Heart right ventricle (tissue), 16 donors: ENCODE data around the gene KIAA1328. TPM values are rescaled to one million over a fixed set of nuclear protein-coding genes. Genes with fewer than 3 reads are reported as not detected.

Experiments
- ATAC-seq, 8 donors: fragments of 200-7000 bp; cut with Tn5 transposase; one replicate each; pipeline ENCODE4 v1.9.1; 2020; ENCODE audit warnings: mild to moderate bottlenecking in 8 of 8, moderate library complexity in 8 of 8, moderate number of reproducible peaks in 1 of 8
- DNase-seq, 2 donors: peaks; one replicate each; pipeline ENCODE4 v3.0.0-alpha.2; 2020
- H3K27ac ChIP-seq, 10 donors: fragments of 200-600 bp; sonication (generic) in 2 of 10; one replicate each; pipeline versions ENCODE4 v1.5.0 to v1.8.0; 2020 to 2022; ENCODE audit warnings: mild to moderate bottlenecking in 3 of 10
- H3K27me3 ChIP-seq, 7 donors: fragments of 200-600 bp; one replicate each; pipeline ENCODE4 v1.8.0; 2021 to 2022; ENCODE audit warnings: mild to moderate bottlenecking in 2 of 7
- H3K36me3 ChIP-seq, 9 donors: fragments of 200-600 bp; sonication (generic) in 1 of 9; one replicate each; pipeline versions ENCODE4 v1.5.0 to v1.8.0; 2020 to 2022; ENCODE audit warnings: mild to moderate bottlenecking in 2 of 9
- H3K4me1 ChIP-seq, 9 donors: fragments of 200-600 bp; sonication (generic) in 1 of 9; one replicate each; pipeline versions ENCODE4 v1.5.0 to v1.8.0; 2020 to 2022; ENCODE audit warnings: mild to moderate bottlenecking in 4 of 9
- H3K4me3 ChIP-seq, 10 donors: fragments of 200-600 bp; sonication (generic) in 2 of 10; one replicate each; pipeline versions ENCODE4 v1.5.0 to v1.8.0; 2020 to 2022; ENCODE audit warnings: mild to moderate bottlenecking in 7 of 10, moderate library complexity in 2 of 10
- H3K9me3 ChIP-seq, 11 donors: fragments of 200-600 bp in 10 of 11; sonication (generic) in 2 of 11; one replicate each; pipeline versions ENCODE4 v1.5.0 to v1.8.0; 2013 to 2022; ENCODE audit warnings: mild to moderate bottlenecking in 2 of 11, control low read depth in 1 of 11, moderate library complexity in 1 of 11
- WGBS, 2 donors: extraction: QIAGEN DNeasy Blood & Tissue Kit; methylation state at CpG; one replicate each; pipeline ENCODE4 v1.1.7; 2013; ENCODE audit warnings: inconsistent platforms in 1 of 2; 5-methylcytosine and 5-hydroxymethylcytosine counted together
- intact Hi-C, 10 donors: fragments of 100-400 bp; cut with DNase I; formaldehyde crosslinking; loops; one replicate each; pipeline versions ENCODE4 v1.11.1 to v1.14.2; 2022
- polyA plus RNA-seq, 2 donors: library from polyadenylated mRNA; stranded (reverse); fragments of 200-250 nt; gene quantifications; one replicate each; pipeline ENCODE4 v1.2.3, GENCODE V29; 2013
- total RNA-seq, 10 donors: library from RNA; stranded (reverse); fragmentation: NEBNext Ultra II Directional in 3 of 10; extraction: Animal tissue kit (Norgen Biotek cat#: 25700) in 3 of 10; gene quantifications; one replicate each; pipeline versions ENCODE4 v1.2.1 to v1.2.4, GENCODE V29; 2021 to 2023
- TF ChIP-seq, protein P1 (sequence below), 9 donors: fragments of 200-600 bp; sonication (generic) in 2 of 9; IDR thresholded peaks; one replicate each; pipeline versions ENCODE4 v1.5.0 to v1.8.0; 2021 to 2022; ENCODE audit warnings: antibody characterized with exemption in 9 of 9, mild to moderate bottlenecking in 5 of 9, moderate library complexity in 1 of 9
- donor health status: Arrhythmogenic right ventricular cardiomyopathy.
- donor health status: ischemic (EF 13 %, LVEDD 7.1; RV severe dilation, severe dysfunction).
- donor health status: healthy with polysubstance abuse.
- donor health status: DM: no; HTN: yes; CAD: no.
- donor health status: DM: no; HTN: no; CAD: no.
- donor health status: ischemic (EF 25% LVEDD 6.9; RV normal size, moderate dysfunction).
- donor health status: ischemic (EF 25% LVEDD 5.7; RV mildly dilated, moderate dysfunction).
- donor health status: healthy.
- donor health status: DM: yes; HTN: yes; CAD: no.
- donor health status: Ischemic cardiomyopathy.
- donor health status: ischemic (EF 35%, LVEDD 5.7; RV mildly dilated, moderate dysfunction).
- donor health status: nonischemic (EF 11% LVEDD 7.7; RV severe dilation, severe dysfunction).
- donor health status: DM: yes; HTN: yes; CAD: no.
- donor health status: PGD.
- donor health status: ischemic (EF 29% LVEDD 5.4; RV normal size, mild dysfunction).
- donor health status: nonischemic (EF 23%, LVEDD 6.1; RV moderate dilation, normal function).

The KIAA1328 gene
- total and polyA plus RNA-seq, 12 donors: 1.9 to 6.3 (median 5.1) TPM

DNA sequence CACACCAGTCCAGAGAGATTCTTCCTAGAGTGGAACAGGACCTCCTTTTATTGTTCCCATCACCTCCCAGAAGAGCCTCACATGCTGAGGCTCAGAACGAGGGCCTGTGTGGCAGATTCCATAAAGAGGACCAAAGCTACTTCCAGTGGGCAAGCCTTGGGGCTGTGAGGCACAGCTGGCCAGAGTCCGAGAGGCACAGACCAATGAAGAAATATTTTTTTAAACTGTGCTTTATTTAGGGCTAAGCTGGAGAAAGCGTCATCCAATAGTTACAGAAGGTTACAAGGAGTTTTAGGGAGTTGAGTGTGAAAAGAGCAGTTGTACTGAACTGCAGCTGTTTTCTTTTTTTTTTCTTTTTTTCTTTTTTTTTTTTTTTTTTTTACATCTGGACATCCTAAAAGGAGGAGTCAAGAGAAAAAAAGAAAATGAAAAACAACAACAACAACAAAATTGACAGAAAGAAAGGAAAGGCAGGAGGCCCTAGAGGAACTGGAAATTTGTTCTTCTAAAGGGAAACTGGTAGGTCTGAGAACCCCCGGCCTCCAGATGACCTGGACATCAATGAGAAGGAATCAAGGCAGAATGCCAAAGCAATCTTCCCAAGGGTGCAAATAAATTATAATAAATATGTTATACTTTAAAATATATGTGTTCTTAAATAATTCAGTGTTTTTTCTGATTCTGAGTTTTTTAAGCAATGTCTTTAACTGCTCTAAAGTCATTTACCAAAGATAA lies 414.1 kb downstream of the KIAA1328 start:
- no peak overlapping the region for H3K4me3 ChIP-seq
- H3K36me3 ChIP-seq: no peaks in the 10 kb centered on the region
- TF ChIP-seq, protein P1, sequence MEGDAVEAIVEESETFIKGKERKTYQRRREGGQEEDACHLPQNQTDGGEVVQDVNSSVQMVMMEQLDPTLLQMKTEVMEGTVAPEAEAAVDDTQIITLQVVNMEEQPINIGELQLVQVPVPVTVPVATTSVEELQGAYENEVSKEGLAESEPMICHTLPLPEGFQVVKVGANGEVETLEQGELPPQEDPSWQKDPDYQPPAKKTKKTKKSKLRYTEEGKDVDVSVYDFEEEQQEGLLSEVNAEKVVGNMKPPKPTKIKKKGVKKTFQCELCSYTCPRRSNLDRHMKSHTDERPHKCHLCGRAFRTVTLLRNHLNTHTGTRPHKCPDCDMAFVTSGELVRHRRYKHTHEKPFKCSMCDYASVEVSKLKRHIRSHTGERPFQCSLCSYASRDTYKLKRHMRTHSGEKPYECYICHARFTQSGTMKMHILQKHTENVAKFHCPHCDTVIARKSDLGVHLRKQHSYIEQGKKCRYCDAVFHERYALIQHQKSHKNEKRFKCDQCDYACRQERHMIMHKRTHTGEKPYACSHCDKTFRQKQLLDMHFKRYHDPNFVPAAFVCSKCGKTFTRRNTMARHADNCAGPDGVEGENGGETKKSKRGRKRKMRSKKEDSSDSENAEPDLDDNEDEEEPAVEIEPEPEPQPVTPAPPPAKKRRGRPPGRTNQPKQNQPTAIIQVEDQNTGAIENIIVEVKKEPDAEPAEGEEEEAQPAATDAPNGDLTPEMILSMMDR (IDR thresholded peaks at IDR 0.05): no peak
- peaks cover 0 to 15% (median 0%) of the 10 kb centered on the region in 9 donors for H3K4me1 ChIP-seq
- WGBS, 2 donors: 67 to 75% methylated on average over 4 of the region's 4 CpGs
- no peak overlapping the region for H3K27ac ChIP-seq
- H3K9me3 ChIP-seq: no peaks in the 10 kb centered on the region
- DNase-seq (no peak), ATAC-seq (no peak)
- intact Hi-C loops: no loop called here
- peaks cover 0 to 47% (median 30%) of the 10 kb centered on the region in 7 donors for H3K27me3 ChIP-seq

- WGBS, 2 donors: 11 to 12% methylated on average over 36 of the region's 36 CpGs
- intact Hi-C loops: no loop called here
- ATAC-seq (no peak), DNase-seq (no peak)
- no peak overlapping the region for H3K4me3 ChIP-seq
- H3K9me3 ChIP-seq: no peaks in the 10 kb centered on the region
- H3K4me1 ChIP-seq: peaks cover 0 to 15% (median 0%) of the 10 kb centered on the region in 9 donors
- no peak overlapping the region for H3K27ac ChIP-seq
- TF ChIP-seq, protein P1 (IDR thresholded peaks at IDR 0.05): no peak
- H3K36me3 ChIP-seq: no peaks in the 10 kb centered on the region
- peaks cover 0 to 47% (median 30%) of the 10 kb centered on the region in 7 donors for H3K27me3 ChIP-seq
Observed at GRCh38 chr18:37243741-37244140, 414.8 kb downstream of the KIAA1328 start.

DNA sequence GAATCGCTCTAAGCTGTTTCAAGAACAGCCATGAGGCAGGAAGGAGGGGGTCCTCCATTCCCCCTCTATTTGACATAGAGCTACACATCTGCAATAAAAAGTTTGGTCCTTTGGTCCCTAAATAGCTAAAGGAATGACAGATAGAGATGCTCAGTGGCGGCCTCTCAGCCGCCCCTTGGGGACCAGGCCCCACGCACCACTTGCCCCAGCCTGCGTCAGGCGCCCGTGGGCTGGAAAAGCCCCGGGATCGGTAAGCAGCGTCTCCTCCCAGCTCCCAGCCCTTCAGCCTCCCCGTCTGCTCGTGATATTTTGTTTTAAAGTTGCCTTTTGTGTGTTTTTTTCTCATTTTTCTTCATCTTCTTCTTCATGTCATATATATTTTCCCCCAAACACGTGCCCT lies 415.7 kb downstream of the KIAA1328 start:
- intact Hi-C loops: no loop called here
- H3K9me3 ChIP-seq: no peaks in the 10 kb centered on the region
- H3K27ac ChIP-seq: no peak overlapping the region
- H3K36me3 ChIP-seq: no peaks in the 10 kb centered on the region
- no peak for ATAC-seq
- TF ChIP-seq, protein P1 (IDR thresholded peaks at IDR 0.05): no peak
- H3K27me3 ChIP-seq: peaks cover 0 to 47% (median 30%) of the 10 kb centered on the region in 7 donors
- H3K4me1 ChIP-seq: peaks cover 0 to 15% (median 0%) of the 10 kb centered on the region in 9 donors
- H3K4me3 ChIP-seq: no peak overlapping the region
- WGBS, 2 donors: 91 to 96% methylated on average over 13 of the region's 13 CpGs
- DNase-seq: no peak

DNA sequence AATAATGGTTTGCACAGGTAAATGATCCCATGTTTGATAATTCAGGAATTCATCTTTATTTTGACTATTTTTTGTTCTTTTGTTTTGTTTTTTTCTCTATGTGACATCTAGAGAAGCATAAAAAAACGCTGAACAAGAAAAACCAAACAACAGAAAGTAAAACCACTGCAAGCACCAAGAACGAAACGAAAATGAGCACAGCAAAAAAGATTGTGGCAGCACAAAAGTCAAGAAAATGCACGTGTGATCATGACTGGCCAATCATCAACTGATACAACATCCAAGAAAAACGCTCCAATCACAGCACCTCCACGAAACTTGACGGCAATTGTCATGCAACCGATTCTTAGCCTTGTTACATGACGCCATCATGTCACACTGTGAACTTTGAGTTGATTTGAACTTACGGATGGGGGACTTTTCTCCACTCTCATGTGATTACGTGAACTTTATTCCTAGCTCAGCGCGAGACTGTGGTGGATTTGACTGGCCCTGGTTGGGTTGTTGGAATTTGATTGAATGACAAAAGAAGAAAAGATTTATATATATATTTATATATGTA lies 417.9 kb downstream of the KIAA1328 start:
- WGBS, 2 donors: 89 to 90% methylated on average over 13 of the region's 13 CpGs
- DNase-seq (no peak), ATAC-seq (no peak)
- TF ChIP-seq, protein P1 (IDR thresholded peaks at IDR 0.05): no peak
- H3K27ac ChIP-seq: no peak overlapping the region
- H3K4me1 ChIP-seq: peaks cover 0 to 15% (median 0%) of the 10 kb centered on the region in 9 donors
- H3K36me3 ChIP-seq: no peaks in the 10 kb centered on the region
- no peak overlapping the region for H3K4me3 ChIP-seq
- no peaks in the 10 kb centered on the region for H3K9me3 ChIP-seq
- peaks cover 0 to 47% (median 43%) of the 10 kb centered on the region in 7 donors for H3K27me3 ChIP-seq
- intact Hi-C loops: no loop called here
